Neural cell (in vitro differentiated cells): ENCODE results near the gene KRTAP5-10.
"Not testable (repeated sequence)": the region's sequence is repeated elsewhere in the genome, so short reads cannot be mapped to it uniquely, and the experiment has no call there.

ENCODE experiments used
- CTCF ChIP-seq: fragments of 450-650 bp; IDR thresholded peaks from 2 replicates; pipeline ENCODE4 v1.5.1; 2014; ENCODE audit warnings: antibody characterized with exemption, mild to moderate bottlenecking, moderate library complexity; ENCODE audit not compliant: poor library complexity, severe bottlenecking
- EP300 ChIP-seq: fragments of 450-650 bp; conservative IDR thresholded peaks from 2 replicates; pipeline ENCODE4 v1.6.1; 2014; ENCODE audit warnings: antibody characterized with exemption, mild to moderate bottlenecking, moderate library complexity; ENCODE audit not compliant: poor library complexity, severe bottlenecking
- POLR2AphosphoS5 ChIP-seq: IDR thresholded peaks from 2 replicates; pipeline ENCODE4 v1.6.1; 2012
- RAD21 ChIP-seq: fragments of 450-650 bp; conservative IDR thresholded peaks from 2 replicates; pipeline ENCODE4 v1.6.1; 2014; ENCODE audit warnings: antibody characterized with exemption, mild to moderate bottlenecking, moderate library complexity
- SMC3 ChIP-seq: fragments of 450-650 bp; conservative IDR thresholded peaks from 2 replicates; pipeline ENCODE4 v1.6.1; 2014; ENCODE audit warnings: antibody characterized with exemption, mild to moderate bottlenecking, moderate library complexity; ENCODE audit not compliant: poor library complexity

DNA sequence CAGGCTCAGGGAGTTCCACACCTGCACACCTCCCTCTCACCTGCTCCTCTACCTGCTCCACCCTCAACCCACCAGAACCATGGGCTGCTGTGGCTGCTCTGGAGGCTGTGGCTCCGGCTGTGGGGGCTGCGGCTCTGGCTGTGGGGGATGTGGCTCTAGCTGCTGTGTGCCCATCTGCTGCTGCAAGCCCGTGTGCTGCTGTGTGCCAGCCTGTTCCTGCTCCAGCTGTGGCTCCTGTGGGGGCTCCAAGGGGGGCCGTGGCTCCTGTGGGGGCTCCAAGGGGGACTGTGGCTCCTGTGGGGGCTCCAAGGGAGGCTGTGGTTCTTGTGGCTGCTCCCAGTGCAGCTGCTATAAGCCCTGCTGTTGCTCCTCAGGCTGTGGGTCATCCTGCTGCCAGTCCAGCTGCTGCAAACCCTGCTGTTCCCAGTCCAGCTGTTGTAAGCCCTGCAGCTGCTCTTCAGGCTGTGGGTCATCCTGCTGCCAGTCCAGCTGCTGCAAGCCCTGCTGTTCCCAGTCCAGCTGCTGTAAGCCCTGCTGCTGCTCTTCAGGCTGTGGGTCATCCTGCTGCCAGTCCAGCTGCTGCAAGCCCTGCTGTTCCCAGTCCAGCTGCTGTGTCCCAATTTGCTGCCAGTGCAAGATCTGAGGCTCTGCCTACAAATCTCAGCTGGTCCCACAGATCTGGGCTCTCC lies 27.2 kb upstream of the KRTAP5-10 start, which contains the start of gene KRTAP5-8:
- TF ChIP-seq CTCF, POLR2AphosphoS5, SMC3, EP300, RAD21: not testable (repeated sequence)
